SK-N-SH (cell line): ENCODE data around the gene FAM20C. TPM values are rescaled to one million over a fixed set of nuclear protein-coding genes. Genes with fewer than 3 reads are reported as not detected.

Source experiments
- CTCF ChIA-PET: fragments of 300-600, 350-600 bp; formaldehyde crosslinking; extraction: SDS; loops from one replicate; lab custom pipeline; 2021; lab: Yijun Ruan, JAX
- POLR2A ChIA-PET: fragments of 350-600 bp; sonication (Branson Sonifier 250); formaldehyde crosslinking; extraction: SDS; loops from one replicate; lab custom pipeline; 2020; ENCODE audit warnings: antibody characterized with exemption, inconsistent platforms; lab: Yijun Ruan, JAX
- DNase-seq: peaks from one replicate; pipeline ENCODE4 v3.0.0; 2012
- H2AFZ ChIP-seq: fragments of 200-600 bp; sonication (generic); 2 replicates; pipeline ENCODE4 v1.8.1; 2016; ENCODE audit warnings: antibody characterized with exemption, mild to moderate bottlenecking, low read depth
- H3F3A ChIP-seq: fragments of 200-600 bp; sonication (generic); replicated peaks from 2 replicates; pipeline ENCODE3; 2016; ENCODE audit warnings: antibody characterized with exemption, mild to moderate bottlenecking; ENCODE audit not compliant: insufficient read depth
- H3K27ac ChIP-seq, 2 experiments: fragments of 200-500 bp in 1 of 2; fragments of 200-600 bp in 1 of 2; sonication (Bioruptor generic) in 1 of 2; sonication (generic), shearing (Covaris generic) in 1 of 2; 2 replicates each; pipeline versions ENCODE4 v1.5.1 to v1.6.1; 2014 to 2016; ENCODE audit warnings: low read depth in 2 of 2, inconsistent platforms in 1 of 2, low read length in 1 of 2, mild to moderate bottlenecking in 1 of 2, mixed read lengths in 1 of 2
- H3K27me3 ChIP-seq: fragments of 200-600 bp; sonication (generic), shearing (Covaris generic); 2 replicates; pipeline ENCODE4 v1.6.1; 2016; ENCODE audit warnings: mixed run types; ENCODE audit not compliant: insufficient read depth
- H3K36me3 ChIP-seq, 2 experiments: fragments of 200-500 bp in 1 of 2; fragments of 200-600 bp in 1 of 2; sonication (Bioruptor generic) in 1 of 2; sonication (generic) in 1 of 2; replicated peaks in 1 of 2; 2 replicates each; pipeline versions ENCODE3 to v1.5.1; 2014 to 2016; ENCODE audit warnings: low read length in 1 of 2, mild to moderate bottlenecking in 1 of 2; ENCODE audit not compliant: insufficient read depth in 2 of 2, control insufficient read depth in 1 of 2
- H3K4me1 ChIP-seq, 2 experiments: fragments of 200-500 bp in 1 of 2; fragments of 200-600 bp in 1 of 2; sonication (Bioruptor generic) in 1 of 2; sonication (generic), shearing (Covaris generic) in 1 of 2; 2 replicates each; pipeline versions ENCODE4 v1.5.1 to v1.6.1; 2014 to 2016; ENCODE audit warnings: low read depth in 1 of 2, low read length in 1 of 2, mixed run types in 1 of 2; ENCODE audit not compliant: insufficient read depth in 2 of 2, control insufficient read depth in 1 of 2
- H3K4me2 ChIP-seq: fragments of 200-600 bp; sonication (generic), shearing (Covaris generic); 2 replicates; pipeline ENCODE4 v1.6.1; 2017; ENCODE audit warnings: mixed run types
- H3K4me3 ChIP-seq, 2 experiments: fragments of 200-500 bp in 1 of 2; fragments of 200-600 bp in 1 of 2; sonication (Bioruptor generic) in 1 of 2; sonication (generic), shearing (Covaris generic) in 1 of 2; 2 replicates each; pipeline versions ENCODE4 v1.5.1 to v1.8.1; 2014 to 2016; ENCODE audit warnings: low read depth in 2 of 2, inconsistent platforms in 1 of 2, low read length in 1 of 2, mild to moderate bottlenecking in 1 of 2, mixed read lengths in 1 of 2, moderate library complexity in 1 of 2
- H3K79me2 ChIP-seq: fragments of 200-600 bp; sonication (generic); 2 replicates; pipeline ENCODE4 v1.8.1; 2017; ENCODE audit warnings: mild to moderate bottlenecking; ENCODE audit not compliant: insufficient read depth
- H3K9ac ChIP-seq: fragments of 200-600 bp; sonication (generic); 2 replicates; pipeline ENCODE4 v1.6.1; 2017; ENCODE audit warnings: mixed run types
- H3K9me2 ChIP-seq: fragments of 200-600 bp; sonication (generic); 2 replicates; pipeline ENCODE4 v1.6.1; 2017; ENCODE audit warnings: mixed run types
- H3K9me3 ChIP-seq: fragments of 200-600 bp; sonication (generic); 2 replicates; pipeline ENCODE4 v1.6.1; 2017; ENCODE audit warnings: mixed run types, mild to moderate bottlenecking, moderate library complexity
- H4K20me1 ChIP-seq: fragments of 200-600 bp; sonication (generic); 2 replicates; pipeline ENCODE4 v1.6.1; 2017; ENCODE audit warnings: mild to moderate bottlenecking, mixed run types; ENCODE audit not compliant: insufficient read depth
- JUND ChIP-seq: IDR thresholded peaks from 2 replicates; pipeline ENCODE4 v1.4.0; 2012
- MEF2A ChIP-seq: IDR thresholded peaks from 2 replicates; pipeline ENCODE4 v1.4.0; 2012; ENCODE audit warnings: low read depth, borderline replicate concordance
- RAD21 ChIP-seq: IDR thresholded peaks from 2 replicates; pipeline ENCODE4 v1.6.1; 2012; ENCODE audit warnings: mild to moderate bottlenecking, low read length
- RCOR1 ChIP-seq: fragments of 150-350 bp; IDR thresholded peaks from 2 replicates; pipeline ENCODE4 v1.6.1; 2017; ENCODE audit warnings: antibody characterized with exemption, low read length
- WGBS: methylation state at CpG from one replicate; pipeline ENCODE4 v1.1.6; 2017; ENCODE audit warnings: low lambda C conversion rate; 5-methylcytosine and 5-hydroxymethylcytosine counted together
- polyA plus RNA-seq, 3 experiments: library from polyadenylated mRNA; depleted of rRNA; stranded (reverse); fragments of >200 nt; gene quantifications; 2 replicates each; pipeline ENCODE4 v1.2.3, GENCODE V29; 2012
- TF ChIP-seq, protein P1 (sequence below): IDR thresholded peaks from 2 replicates; pipeline ENCODE4 v1.6.1; 2012; ENCODE audit warnings: mild to moderate bottlenecking, low read depth, low read length, moderate library complexity
- TF ChIP-seq, protein P2 (sequence below): IDR thresholded peaks from 2 replicates; pipeline ENCODE4 v1.4.0; 2012; ENCODE audit warnings: low read depth, borderline replicate concordance

FAM20C gene
- polyA plus RNA-seq, 1 of the 3 experiments (the other 2 are of a cell fraction), result 12.7 TPM

GRCh38 chr7:210401-210925, 18.1 kb downstream of the FAM20C start:
- H3K9me3 ChIP-seq, result no peaks in the 10 kb centered on the region
- no peak overlapping the region for H3K4me2 ChIP-seq
- no peaks in the 10 kb centered on the region for H3K4me1 ChIP-seq
- ChIA-PET CTCF (interaction anchor here (0.7 to 1.6 kb wide), 2 partner anchors 23 to 101 kb away, joined by 3 to 4 read pairs; no protein-coding TSS in a partner anchor), POLR2A (no interaction called here)
- no peak overlapping the region for H3K4me3 ChIP-seq
- TF ChIP-seq JUND (no peak), RAD21 (no peak), MEF2A (no peak)
- TF ChIP-seq, protein P1, sequence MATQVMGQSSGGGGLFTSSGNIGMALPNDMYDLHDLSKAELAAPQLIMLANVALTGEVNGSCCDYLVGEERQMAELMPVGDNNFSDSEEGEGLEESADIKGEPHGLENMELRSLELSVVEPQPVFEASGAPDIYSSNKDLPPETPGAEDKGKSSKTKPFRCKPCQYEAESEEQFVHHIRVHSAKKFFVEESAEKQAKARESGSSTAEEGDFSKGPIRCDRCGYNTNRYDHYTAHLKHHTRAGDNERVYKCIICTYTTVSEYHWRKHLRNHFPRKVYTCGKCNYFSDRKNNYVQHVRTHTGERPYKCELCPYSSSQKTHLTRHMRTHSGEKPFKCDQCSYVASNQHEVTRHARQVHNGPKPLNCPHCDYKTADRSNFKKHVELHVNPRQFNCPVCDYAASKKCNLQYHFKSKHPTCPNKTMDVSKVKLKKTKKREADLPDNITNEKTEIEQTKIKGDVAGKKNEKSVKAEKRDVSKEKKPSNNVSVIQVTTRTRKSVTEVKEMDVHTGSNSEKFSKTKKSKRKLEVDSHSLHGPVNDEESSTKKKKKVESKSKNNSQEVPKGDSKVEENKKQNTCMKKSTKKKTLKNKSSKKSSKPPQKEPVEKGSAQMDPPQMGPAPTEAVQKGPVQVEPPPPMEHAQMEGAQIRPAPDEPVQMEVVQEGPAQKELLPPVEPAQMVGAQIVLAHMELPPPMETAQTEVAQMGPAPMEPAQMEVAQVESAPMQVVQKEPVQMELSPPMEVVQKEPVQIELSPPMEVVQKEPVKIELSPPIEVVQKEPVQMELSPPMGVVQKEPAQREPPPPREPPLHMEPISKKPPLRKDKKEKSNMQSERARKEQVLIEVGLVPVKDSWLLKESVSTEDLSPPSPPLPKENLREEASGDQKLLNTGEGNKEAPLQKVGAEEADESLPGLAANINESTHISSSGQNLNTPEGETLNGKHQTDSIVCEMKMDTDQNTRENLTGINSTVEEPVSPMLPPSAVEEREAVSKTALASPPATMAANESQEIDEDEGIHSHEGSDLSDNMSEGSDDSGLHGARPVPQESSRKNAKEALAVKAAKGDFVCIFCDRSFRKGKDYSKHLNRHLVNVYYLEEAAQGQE, result no peak
- TF ChIP-seq, protein P2, sequence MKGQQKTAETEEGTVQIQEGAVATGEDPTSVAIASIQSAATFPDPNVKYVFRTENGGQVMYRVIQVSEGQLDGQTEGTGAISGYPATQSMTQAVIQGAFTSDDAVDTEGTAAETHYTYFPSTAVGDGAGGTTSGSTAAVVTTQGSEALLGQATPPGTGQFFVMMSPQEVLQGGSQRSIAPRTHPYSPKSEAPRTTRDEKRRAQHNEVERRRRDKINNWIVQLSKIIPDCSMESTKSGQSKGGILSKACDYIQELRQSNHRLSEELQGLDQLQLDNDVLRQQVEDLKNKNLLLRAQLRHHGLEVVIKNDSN, result no peak
- no peaks in the 10 kb centered on the region for H3K9me2 ChIP-seq
- H3F3A ChIP-seq, result peaks cover under 1% of the 10 kb centered on the region
- H3K27me3 ChIP-seq, result no peaks in the 10 kb centered on the region
- no peak overlapping the region for H3K9ac ChIP-seq
- H3K79me2 ChIP-seq, result no peaks in the 10 kb centered on the region
- H2AFZ ChIP-seq, result no peak overlapping the region
- WGBS, result 90% methylated on average over 31 of the region's 31 CpGs
- DNase-seq, result no peak
- no peaks in the 10 kb centered on the region for H3K36me3 ChIP-seq
- H4K20me1 ChIP-seq, result no peaks in the 10 kb centered on the region
- H3K27ac ChIP-seq, result no peak overlapping the region

- Histone ChIP-seq H4K20me1 (no peaks in the 10 kb centered on the region), H3K4me3 (no peak overlapping the region), H3F3A (no peaks in the 10 kb centered on the region), H3K9me2 (no peaks in the 10 kb centered on the region), H3K27ac (no peak overlapping the region), H3K27me3 (no peaks in the 10 kb centered on the region), H3K4me2 (no peak overlapping the region), H3K79me2 (no peaks in the 10 kb centered on the region), H3K9me3 (no peaks in the 10 kb centered on the region), H3K36me3 (no peaks in the 10 kb centered on the region), H3K9ac (no peak overlapping the region), H2AFZ (no peak overlapping the region), H3K4me1 (no peaks in the 10 kb centered on the region)
- WGBS, result 83% methylated on average over 21 of the region's 21 CpGs
- ChIA-PET POLR2A (no interaction called here), CTCF (no interaction called here)
- no peak for DNase-seq
- TF ChIP-seq RCOR1, result no peak
These were observed 18.8 kb downstream of the FAM20C start for GRCh38 chr7:211033-211714.
